Smooth muscle cell (in vitro differentiated cells): ENCODE measurements around the gene ITPR3. TPM values are rescaled to one million over a fixed set of nuclear protein-coding genes. Genes with fewer than 3 reads are reported as not detected.

Source experiments
- DNase-seq: peaks from one replicate; lab custom pipeline; 2025; ENCODE audit not compliant: unreplicated experiment; lab: John Stamatoyannopoulos, UW
- H2AFZ ChIP-seq: fragments of 200-600 bp; sonication (generic); 2 replicates; pipeline ENCODE4 v1.6.0; 2016; ENCODE audit warnings: antibody characterized with exemption, low read depth, mild to moderate bottlenecking
- H3F3A ChIP-seq: fragments of 200-600 bp; sonication (generic); 2 replicates; pipeline ENCODE4 v1.6.0; 2017; ENCODE audit warnings: antibody characterized with exemption, low read depth
- H3K27ac ChIP-seq: fragments of 200-600 bp; sonication (generic); 2 replicates; pipeline ENCODE4 v1.5.1; 2016; ENCODE audit warnings: low read depth, mild to moderate bottlenecking
- H3K27me3 ChIP-seq: fragments of 200-600 bp; sonication (generic); 2 replicates; pipeline ENCODE4 v1.6.1; 2016; ENCODE audit warnings: low read depth, mild to moderate bottlenecking
- H3K36me3 ChIP-seq: fragments of 200-600 bp; sonication (generic); 2 replicates; pipeline ENCODE4 v1.5.1; 2016; ENCODE audit warnings: low read depth
- H3K4me1 ChIP-seq: fragments of 200-600 bp; sonication (generic); 2 replicates; pipeline ENCODE4 v1.5.1; 2016; ENCODE audit warnings: low read depth
- H3K4me2 ChIP-seq: fragments of 200-600 bp; sonication (generic); 2 replicates; pipeline ENCODE4 v1.6.0; 2016; ENCODE audit warnings: mild to moderate bottlenecking
- H3K4me3 ChIP-seq: fragments of 200-600 bp; sonication (generic); 2 replicates; pipeline ENCODE4 v1.5.1; 2016; ENCODE audit warnings: mild to moderate bottlenecking
- H3K79me2 ChIP-seq: fragments of 200-600 bp; sonication (generic); 2 replicates; pipeline ENCODE4 v1.6.0; 2016; ENCODE audit warnings: low read depth, mild to moderate bottlenecking
- H3K9ac ChIP-seq: fragments of 200-600 bp; sonication (generic); 2 replicates; pipeline ENCODE4 v1.6.0; 2016; ENCODE audit warnings: low read depth
- H3K9me3 ChIP-seq: fragments of 200-600 bp; sonication (generic); replicated peaks from 2 replicates; pipeline ENCODE4 v1.5.1; 2016; ENCODE audit warnings: low read depth
- H4K20me1 ChIP-seq: fragments of 200-600 bp; sonication (generic); 2 replicates; pipeline ENCODE4 v1.6.0; 2016; ENCODE audit warnings: low read depth
- WGBS: methylation state at CpG from one replicate; pipeline ENCODE4 v1.1.7; 2016; ENCODE audit warnings: low lambda C conversion rate; 5-methylcytosine and 5-hydroxymethylcytosine counted together
- polyA plus RNA-seq: library from polyadenylated mRNA; unstranded; fragments of >200 nt; fragmentation: Nextera tagmentation; extraction: Ambion mirVana; gene quantifications from 2 replicates; pipeline ENCODE4 v1.2.1, GENCODE V29; 2016
- total RNA-seq: library from RNA; depleted of rRNA; stranded (reverse); fragments of >200 nt; gene quantifications from 2 replicates; pipeline ENCODE4 v1.2.3, GENCODE V29; 2014
- TF ChIP-seq, protein P1 (sequence below): fragments of 200-600 bp; sonication (generic); IDR thresholded peaks from 2 replicates; pipeline ENCODE4 v1.5.1; 2017; ENCODE audit warnings: borderline replicate concordance, mild to moderate bottlenecking, antibody characterized with exemption; ENCODE audit not compliant: insufficient read depth, poor library complexity, severe bottlenecking

Gene ITPR3
- total and polyA plus RNA-seq, 2 experiments from 2014 or later, result 2.0 to 7.4 TPM

GRCh38 chr6:33663727-33664449, 42.8 kb downstream of the ITPR3 start:
- Histone ChIP-seq H3K27ac (no peak overlapping the region), H3K79me2 (no peaks in the 10 kb centered on the region), H3K27me3 (no peaks in the 10 kb centered on the region), H3K9me3 (no peaks in the 10 kb centered on the region), H3K9ac (no peak overlapping the region), H3K4me2 (no peak overlapping the region), H3K4me3 (no peak overlapping the region), H3K36me3 (no peaks in the 10 kb centered on the region), H4K20me1 (no peaks in the 10 kb centered on the region), H3K4me1 (no peaks in the 10 kb centered on the region), H2AFZ (no peak overlapping the region), H3F3A (no peaks in the 10 kb centered on the region)
- DNase-seq, result no peak
- WGBS, result 94% methylated on average over 16 of the region's 16 CpGs
- TF ChIP-seq, protein P1, sequence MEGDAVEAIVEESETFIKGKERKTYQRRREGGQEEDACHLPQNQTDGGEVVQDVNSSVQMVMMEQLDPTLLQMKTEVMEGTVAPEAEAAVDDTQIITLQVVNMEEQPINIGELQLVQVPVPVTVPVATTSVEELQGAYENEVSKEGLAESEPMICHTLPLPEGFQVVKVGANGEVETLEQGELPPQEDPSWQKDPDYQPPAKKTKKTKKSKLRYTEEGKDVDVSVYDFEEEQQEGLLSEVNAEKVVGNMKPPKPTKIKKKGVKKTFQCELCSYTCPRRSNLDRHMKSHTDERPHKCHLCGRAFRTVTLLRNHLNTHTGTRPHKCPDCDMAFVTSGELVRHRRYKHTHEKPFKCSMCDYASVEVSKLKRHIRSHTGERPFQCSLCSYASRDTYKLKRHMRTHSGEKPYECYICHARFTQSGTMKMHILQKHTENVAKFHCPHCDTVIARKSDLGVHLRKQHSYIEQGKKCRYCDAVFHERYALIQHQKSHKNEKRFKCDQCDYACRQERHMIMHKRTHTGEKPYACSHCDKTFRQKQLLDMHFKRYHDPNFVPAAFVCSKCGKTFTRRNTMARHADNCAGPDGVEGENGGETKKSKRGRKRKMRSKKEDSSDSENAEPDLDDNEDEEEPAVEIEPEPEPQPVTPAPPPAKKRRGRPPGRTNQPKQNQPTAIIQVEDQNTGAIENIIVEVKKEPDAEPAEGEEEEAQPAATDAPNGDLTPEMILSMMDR, result no peak

DNA sequence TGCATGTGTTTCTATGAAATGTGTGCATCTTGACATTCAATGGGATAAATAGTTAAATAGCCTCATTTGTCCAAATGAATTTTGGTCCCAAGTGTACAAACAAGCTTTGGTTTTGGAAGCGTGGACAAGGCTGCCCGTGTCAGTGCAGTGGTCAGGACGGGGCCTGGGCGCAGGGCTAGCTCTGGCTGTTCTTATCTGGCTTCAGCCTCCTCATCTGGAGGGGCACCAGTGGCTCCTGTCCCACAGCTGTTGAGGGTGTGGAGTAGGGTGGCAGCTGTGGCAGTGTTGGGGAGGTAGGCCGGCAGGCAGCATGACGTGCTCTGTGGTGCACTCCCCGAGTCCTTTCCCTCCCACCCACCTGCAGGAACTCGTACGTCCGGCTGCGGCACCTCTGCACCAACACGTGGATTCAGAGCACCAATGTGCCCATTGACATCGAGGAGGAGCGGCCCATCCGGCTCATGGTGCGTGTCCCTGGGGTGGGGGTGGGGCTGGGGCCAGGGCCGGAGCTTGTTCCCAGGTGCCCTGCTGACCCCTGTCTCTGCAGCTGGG, 43.5 kb downstream of the ITPR3 start:
- Histone ChIP-seq H3K27me3 (no peaks in the 10 kb centered on the region), H3K9me3 (no peaks in the 10 kb centered on the region), H2AFZ (no peak overlapping the region), H3F3A (no peaks in the 10 kb centered on the region), H3K4me3 (no peak overlapping the region), H3K9ac (no peak overlapping the region), H3K36me3 (no peaks in the 10 kb centered on the region), H3K79me2 (no peaks in the 10 kb centered on the region), H4K20me1 (no peaks in the 10 kb centered on the region), H3K4me1 (no peaks in the 10 kb centered on the region), H3K4me2 (no peak overlapping the region), H3K27ac (no peak overlapping the region)
- DNase-seq, result no peak
- TF ChIP-seq, protein P1, result no peak
- whole genome bisulfite sequencing, result 97% methylated on average over 11 of the region's 17 CpGs

GRCh38 chr6:33665957-33666356, 44.8 kb downstream of the ITPR3 start:
- Histone ChIP-seq H2AFZ (no peak overlapping the region), H3K79me2 (no peaks in the 10 kb centered on the region), H4K20me1 (no peaks in the 10 kb centered on the region), H3K9ac (no peak overlapping the region), H3K36me3 (no peaks in the 10 kb centered on the region), H3K4me2 (no peak overlapping the region), H3K4me3 (no peak overlapping the region), H3F3A (no peaks in the 10 kb centered on the region), H3K4me1 (no peaks in the 10 kb centered on the region), H3K27ac (no peak overlapping the region), H3K27me3 (no peaks in the 10 kb centered on the region), H3K9me3 (no peaks in the 10 kb centered on the region)
- 82% methylated on average over 13 of the region's 13 CpGs for WGBS
- no peak for DNase-seq
- TF ChIP-seq, protein P1, result no peak

- H3K9me3 ChIP-seq, result no peaks in the 10 kb centered on the region
- no peaks in the 10 kb centered on the region for H3F3A ChIP-seq
- H4K20me1 ChIP-seq, result no peaks in the 10 kb centered on the region
- H3K27me3 ChIP-seq, result no peaks in the 10 kb centered on the region
- H3K4me2 ChIP-seq, result no peak overlapping the region
- TF ChIP-seq, protein P1, result no peak
- no peaks in the 10 kb centered on the region for H3K79me2 ChIP-seq
- no peak overlapping the region for H3K27ac ChIP-seq
- WGBS, result 97% methylated on average over 16 of the region's 16 CpGs
- no peak overlapping the region for H2AFZ ChIP-seq
- no peaks in the 10 kb centered on the region for H3K4me1 ChIP-seq
- DNase-seq, result no peak
- no peak overlapping the region for H3K4me3 ChIP-seq
- no peak overlapping the region for H3K9ac ChIP-seq
- H3K36me3 ChIP-seq, result no peaks in the 10 kb centered on the region
Measured at GRCh38 chr6:33667072-33667471, 46.0 kb downstream of the ITPR3 start.
